Measurements from ENCODE around the gene BARX2. TPM values are rescaled to one million over a fixed set of nuclear protein-coding genes. Genes with fewer than 3 reads are reported as not detected.

The BARX2 gene
- total RNA-seq, 4 donors from 2014 or later = 1.00 to 9.2 (median 6.3) TPM

GRCh38 chr11:129455101-129455500 is 79.5 kb downstream of the BARX2 start:
- H3K4me1 ChIP-seq = peaks cover 0 to 22% (median 9%) of the 10 kb centered on the region in 4 donors
- TF ChIP-seq POLR2AphosphoS5 (IDR thresholded peaks at IDR 0.05) (no peak), EP300 (IDR thresholded peaks at IDR 0.05; ENCODE audit: low read depth) (no peak), CTCF (IDR thresholded peaks at IDR 0.05) (no peak), POLR2A (IDR thresholded peaks at IDR 0.05) (no peak)
- in situ Hi-C loops (cut with MboI; ENCODE audit: low pct_ligation_motif_present in 1 of 4, low pct_unique_long_range_greater_than_20kb in 1 of 4, low sequenced_read_pairs in 3 of 4) = no loop called here
- H3K4me3 ChIP-seq = no peak overlapping the region
- no peaks in the 10 kb centered on the region for H3K36me3 ChIP-seq
- intact Hi-C loops (cut with DNase I; ENCODE audit: low total_unique reads) = no loop called here
- H3K27ac ChIP-seq = no peak overlapping the region
- H3K27me3 ChIP-seq = no peaks in the 10 kb centered on the region
- no peaks in the 10 kb centered on the region for H3K9me3 ChIP-seq
- DNase-seq = no peak
- 90 to 93% methylated on average over 4 of the region's 4 CpGs for WGBS, 2 donors (ENCODE audit: low coverage in 1 of 2)

- TF ChIP-seq EP300 (IDR thresholded peaks at IDR 0.05; ENCODE audit: low read depth) (no peak), POLR2AphosphoS5 (IDR thresholded peaks at IDR 0.05) (no peak), POLR2A (IDR thresholded peaks at IDR 0.05) (no peak)
- intact Hi-C loops (cut with DNase I; ENCODE audit: low total_unique reads) = no loop called here
- Histone ChIP-seq H3K4me3 (no peak overlapping the region), H3K27me3 (no peaks in the 10 kb centered on the region), H3K36me3 (no peaks in the 10 kb centered on the region), H3K4me1 (peaks cover 0 to 27% (median 9%) of the 10 kb centered on the region in 4 donors), H3K27ac (no peak overlapping the region), H3K9me3 (no peaks in the 10 kb centered on the region)
- no peak for DNase-seq
- in situ Hi-C loops (cut with MboI; ENCODE audit: low pct_ligation_motif_present in 1 of 4, low pct_unique_long_range_greater_than_20kb in 1 of 4, low sequenced_read_pairs in 3 of 4) = no loop called here
- 73 to 90% methylated on average over 8 to 17 of the region's 17 CpGs for WGBS, 2 donors (ENCODE audit: low coverage in 1 of 2)
Measured at GRCh38 chr11:129455756-129456655, 80.4 kb downstream of the BARX2 start.

- peak; percentile 25 for DNase-seq
- intact Hi-C loops (cut with DNase I; ENCODE audit: low total_unique reads) (no loop called here), in situ Hi-C loops (cut with MboI; ENCODE audit: low pct_ligation_motif_present in 1 of 4, low pct_unique_long_range_greater_than_20kb in 1 of 4, low sequenced_read_pairs in 3 of 4) (no loop called here)
- Histone ChIP-seq H3K27ac (no peak overlapping the region), H3K4me3 (no peak overlapping the region), H3K4me1 (peaks cover 0 to 27% (median 9%) of the 10 kb centered on the region in 4 donors), H3K36me3 (no peaks in the 10 kb centered on the region), H3K27me3 (no peaks in the 10 kb centered on the region), H3K9me3 (no peaks in the 10 kb centered on the region)
- WGBS, 2 donors (ENCODE audit: low coverage in 1 of 2) = 13 to 41% methylated on average over 3 to 6 of the region's 6 CpGs
- TF ChIP-seq CTCF (IDR thresholded peaks at IDR 0.05) (no peak), POLR2A (IDR thresholded peaks at IDR 0.05) (no peak), POLR2AphosphoS5 (IDR thresholded peaks at IDR 0.05) (no peak), EP300 (IDR thresholded peaks at IDR 0.05; ENCODE audit: low read depth) (no peak)
Measured at GRCh38 chr11:129457321-129457720, 81.7 kb downstream of the BARX2 start.

- Histone ChIP-seq H3K27ac (no peak overlapping the region), H3K4me1 (peaks cover 0 to 27% (median 9%) of the 10 kb centered on the region in 4 donors), H3K9me3 (no peaks in the 10 kb centered on the region), H3K36me3 (no peaks in the 10 kb centered on the region), H3K4me3 (no peak overlapping the region), H3K27me3 (no peaks in the 10 kb centered on the region)
- intact Hi-C loops (cut with DNase I; ENCODE audit: low total_unique reads) = no loop called here
- WGBS, 2 donors (ENCODE audit: low coverage in 1 of 2) = 45% methylated on average over 3 of the region's 3 CpGs; no CpG with 5 or more reads in 1 of the 2 donors
- TF ChIP-seq POLR2AphosphoS5 (IDR thresholded peaks at IDR 0.05) = no peak
- no peak for TF ChIP-seq CTCF (IDR thresholded peaks at IDR 0.05)
- no peak for TF ChIP-seq POLR2A (IDR thresholded peaks at IDR 0.05)
- no peak for TF ChIP-seq EP300 (IDR thresholded peaks at IDR 0.05; ENCODE audit: low read depth)
- in situ Hi-C loops (cut with MboI; ENCODE audit: low pct_ligation_motif_present in 1 of 4, low pct_unique_long_range_greater_than_20kb in 1 of 4, low sequenced_read_pairs in 3 of 4) = no loop called here
- DNase-seq = no peak
Measured at GRCh38 chr11:129458278-129458677, 82.6 kb downstream of the BARX2 start.
